Measurements from ENCODE around the gene PICK1.

PICK1 gene

GRCh38 chr22:38056969-38057891 is at the start of gene PICK1:
Gene PICK1, plus strand, starts transcription at chr22:38057404. Its CDS starts 406 bp downstream, at chr22:38057810.
- peak; percentile 68 to 89 (median 81) for DNase-seq

- DNase-seq = no peak
Observed at GRCh38 chr22:38009000-38009806, 48.0 kb upstream of the PICK1 start.

GRCh38 chr22:38012604-38013072 is 44.6 kb upstream of the PICK1 start:
- DNase-seq = no peak

GRCh38 chr22:38014083-38014482 is 43.1 kb upstream of the PICK1 start:
- DNase-seq = no peak

GRCh38 chr22:38016182-38017151 is 40.7 kb upstream of the PICK1 start:
- no peak for DNase-seq

GRCh38 chr22:38017272-38017920 is 39.8 kb upstream of the PICK1 start:
- DNase-seq = no peak

- no peak for DNase-seq
Observed at GRCh38 chr22:38017939-38018885, 39.0 kb upstream of the PICK1 start.

- DNase-seq = peak in 1 of 6 experiments; percentile 3
Observed at GRCh38 chr22:38018938-38019827, 38.0 kb upstream of the PICK1 start.

GRCh38 chr22:38021206-38021605 is 36.0 kb upstream of the PICK1 start:
- no peak for DNase-seq

- DNase-seq = no peak
Observed at GRCh38 chr22:38023045-38023444, 34.2 kb upstream of the PICK1 start.

GRCh38 chr22:38025514-38025913 is 31.7 kb upstream of the PICK1 start:
- DNase-seq = no peak

- DNase-seq = no peak
Observed at GRCh38 chr22:38026130-38027111, 30.8 kb upstream of the PICK1 start.

- DNase-seq = no peak
Observed at GRCh38 chr22:38027487-38027886, 29.7 kb upstream of the PICK1 start.

- no peak for DNase-seq
Observed at GRCh38 chr22:38028344-38029130, 28.7 kb upstream of the PICK1 start.

- DNase-seq = no peak
Observed at GRCh38 chr22:38029370-38029769, 27.8 kb upstream of the PICK1 start.

GRCh38 chr22:38029901-38030300 is 27.3 kb upstream of the PICK1 start:
- no peak for DNase-seq
